ENCODE results near the gene MSRB2.

DNA sequence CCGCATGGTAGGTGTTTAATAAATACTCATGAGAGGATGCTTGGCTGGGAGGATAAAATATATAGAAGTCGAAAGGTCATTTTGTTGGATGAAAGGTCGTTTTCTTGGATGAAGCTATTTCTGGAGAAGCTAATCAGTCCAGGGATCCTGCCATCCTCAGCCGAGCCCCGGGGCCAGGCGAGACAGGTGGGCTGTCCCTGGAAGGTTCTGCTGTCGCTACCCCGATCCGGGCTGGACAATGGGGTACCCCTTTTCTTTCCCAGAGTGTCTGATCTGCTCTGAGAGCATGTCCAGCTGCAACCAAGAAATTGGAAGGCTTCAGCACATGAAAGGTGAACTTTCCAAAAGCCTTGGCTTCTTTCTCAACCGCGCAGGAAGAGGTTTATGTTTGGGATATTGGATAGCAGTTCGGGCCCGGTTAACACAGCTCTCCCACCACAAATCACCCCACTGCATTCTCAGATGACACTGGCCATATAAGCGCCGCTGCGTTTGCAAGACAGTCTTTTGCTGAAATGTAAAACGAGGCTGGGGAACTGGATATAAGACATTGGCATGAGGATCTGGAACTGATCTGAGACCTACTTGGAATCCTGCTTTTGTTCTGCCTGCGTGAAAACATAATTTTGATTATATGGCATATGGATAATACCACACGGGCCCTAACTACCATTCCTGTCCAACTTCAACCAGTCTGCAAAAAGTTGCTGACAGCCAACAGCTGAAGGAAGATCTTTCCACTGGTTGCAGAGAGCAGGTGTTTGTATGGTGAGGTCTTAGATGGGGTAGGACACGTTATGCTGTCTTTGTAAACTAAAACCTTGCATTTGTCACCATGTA, 31.2 kb upstream of the MSRB2 start:
- no peak for TF ChIP-seq ZC3H10 (CRISPR knock-in tag; IDR thresholded peaks at IDR 0.05)
- TF ChIP-seq, protein P1, sequence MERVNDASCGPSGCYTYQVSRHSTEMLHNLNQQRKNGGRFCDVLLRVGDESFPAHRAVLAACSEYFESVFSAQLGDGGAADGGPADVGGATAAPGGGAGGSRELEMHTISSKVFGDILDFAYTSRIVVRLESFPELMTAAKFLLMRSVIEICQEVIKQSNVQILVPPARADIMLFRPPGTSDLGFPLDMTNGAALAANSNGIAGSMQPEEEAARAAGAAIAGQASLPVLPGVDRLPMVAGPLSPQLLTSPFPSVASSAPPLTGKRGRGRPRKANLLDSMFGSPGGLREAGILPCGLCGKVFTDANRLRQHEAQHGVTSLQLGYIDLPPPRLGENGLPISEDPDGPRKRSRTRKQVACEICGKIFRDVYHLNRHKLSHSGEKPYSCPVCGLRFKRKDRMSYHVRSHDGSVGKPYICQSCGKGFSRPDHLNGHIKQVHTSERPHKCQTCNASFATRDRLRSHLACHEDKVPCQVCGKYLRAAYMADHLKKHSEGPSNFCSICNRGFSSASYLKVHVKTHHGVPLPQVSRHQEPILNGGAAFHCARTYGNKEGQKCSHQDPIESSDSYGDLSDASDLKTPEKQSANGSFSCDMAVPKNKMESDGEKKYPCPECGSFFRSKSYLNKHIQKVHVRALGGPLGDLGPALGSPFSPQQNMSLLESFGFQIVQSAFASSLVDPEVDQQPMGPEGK (CRISPR knock-in tag; IDR thresholded peaks at IDR 0.05; ENCODE audit: borderline replicate concordance), result no peak
- no peak for TF ChIP-seq PPARA (CRISPR knock-in tag; IDR thresholded peaks at IDR 0.05; ENCODE audit: borderline replicate concordance)
- TF ChIP-seq ZFP3 (CRISPR knock-in tag; IDR thresholded peaks at IDR 0.05), result no peak
- no peak for TF ChIP-seq ARNTL (CRISPR knock-in tag; IDR thresholded peaks at IDR 0.05; ENCODE audit: borderline replicate concordance, low read depth)
- no peak for TF ChIP-seq BACH2 (CRISPR knock-in tag; IDR thresholded peaks at IDR 0.05; ENCODE audit: borderline replicate concordance)
- no peak for TF ChIP-seq OSR1 (CRISPR knock-in tag; IDR thresholded peaks at IDR 0.05)
- no peak for TF ChIP-seq SNAI2 (CRISPR knock-in tag; IDR thresholded peaks at IDR 0.05)
- TF ChIP-seq, protein P2, sequence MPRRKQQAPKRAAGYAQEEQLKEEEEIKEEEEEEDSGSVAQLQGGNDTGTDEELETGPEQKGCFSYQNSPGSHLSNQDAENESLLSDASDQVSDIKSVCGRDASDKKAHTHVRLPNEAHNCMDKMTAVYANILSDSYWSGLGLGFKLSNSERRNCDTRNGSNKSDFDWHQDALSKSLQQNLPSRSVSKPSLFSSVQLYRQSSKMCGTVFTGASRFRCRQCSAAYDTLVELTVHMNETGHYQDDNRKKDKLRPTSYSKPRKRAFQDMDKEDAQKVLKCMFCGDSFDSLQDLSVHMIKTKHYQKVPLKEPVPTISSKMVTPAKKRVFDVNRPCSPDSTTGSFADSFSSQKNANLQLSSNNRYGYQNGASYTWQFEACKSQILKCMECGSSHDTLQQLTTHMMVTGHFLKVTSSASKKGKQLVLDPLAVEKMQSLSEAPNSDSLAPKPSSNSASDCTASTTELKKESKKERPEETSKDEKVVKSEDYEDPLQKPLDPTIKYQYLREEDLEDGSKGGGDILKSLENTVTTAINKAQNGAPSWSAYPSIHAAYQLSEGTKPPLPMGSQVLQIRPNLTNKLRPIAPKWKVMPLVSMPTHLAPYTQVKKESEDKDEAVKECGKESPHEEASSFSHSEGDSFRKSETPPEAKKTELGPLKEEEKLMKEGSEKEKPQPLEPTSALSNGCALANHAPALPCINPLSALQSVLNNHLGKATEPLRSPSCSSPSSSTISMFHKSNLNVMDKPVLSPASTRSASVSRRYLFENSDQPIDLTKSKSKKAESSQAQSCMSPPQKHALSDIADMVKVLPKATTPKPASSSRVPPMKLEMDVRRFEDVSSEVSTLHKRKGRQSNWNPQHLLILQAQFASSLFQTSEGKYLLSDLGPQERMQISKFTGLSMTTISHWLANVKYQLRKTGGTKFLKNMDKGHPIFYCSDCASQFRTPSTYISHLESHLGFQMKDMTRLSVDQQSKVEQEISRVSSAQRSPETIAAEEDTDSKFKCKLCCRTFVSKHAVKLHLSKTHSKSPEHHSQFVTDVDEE (CRISPR knock-in tag; IDR thresholded peaks at IDR 0.05), result no peak

All from SK-N-SH treated with all-trans-retinoic acid at 6 μM for 48 hours (cell line).